Thyroid gland (tissue), 4 donors: ENCODE measurements around the gene PAPPA2.

Experiments used
- CTCF ChIP-seq, 6 experiments: fragments of 200-600 bp in 3 of 6; fragments of 450-650 bp in 3 of 6; sonication (generic) in 3 of 6; IDR thresholded peaks; one replicate each; pipeline ENCODE4 v1.5.1; 2016 to 2019; ENCODE audit warnings: antibody characterized with exemption in 6 of 6, mild to moderate bottlenecking in 2 of 6, inconsistent platforms in 1 of 6, moderate library complexity in 1 of 6
- POLR2A ChIP-seq, 2 donors: fragments of 450-650 bp; IDR thresholded peaks; one replicate each; pipeline ENCODE4 v1.6.1; 2017; ENCODE audit warnings: antibody characterized with exemption in 2 of 2, mild to moderate bottlenecking in 2 of 2, moderate library complexity in 1 of 2

GRCh38 chr1:176843352-176844297 is 380.6 kb downstream of the PAPPA2 start:
- TF ChIP-seq CTCF (IDR thresholded peaks at IDR 0.05) (peak in 4 of 6 experiments; percentile 65 to 87 (median 77)), POLR2A (IDR thresholded peaks at IDR 0.05) (no peak)
